HG02588 (cell line): Measurements from ENCODE around the gene BICD2.

ENCODE experiments used
- ATAC-seq: cut with Tn5 transposase; IDR thresholded peaks from one replicate; pipeline ENCODE4 v1.9.1; 2021; ENCODE audit warnings: mild to moderate bottlenecking, moderate library complexity; ENCODE audit not compliant: unreplicated experiment

Gene BICD2

GRCh38 chr9:92716557-92716956, 48.1 kb downstream of the BICD2 start:
- no peak for ATAC-seq

GRCh38 chr9:92715488-92716231, 49.0 kb downstream of the BICD2 start:
- ATAC-seq: no peak

GRCh38 chr9:92714787-92715487, 49.7 kb downstream of the BICD2 start:
- ATAC-seq: no peak

- ATAC-seq: no peak
Observed at GRCh38 chr9:92714016-92714415, 50.6 kb downstream of the BICD2 start.

- ATAC-seq: no peak
Observed at GRCh38 chr9:92713528-92713927, 51.1 kb downstream of the BICD2 start.

GRCh38 chr9:92712767-92713166, 51.9 kb downstream of the BICD2 start:
- no peak for ATAC-seq

- ATAC-seq: no peak
Observed at GRCh38 chr9:92711844-92712243, 52.8 kb downstream of the BICD2 start.

- no peak for ATAC-seq
Observed at GRCh38 chr9:92711146-92711545, 53.5 kb downstream of the BICD2 start.

GRCh38 chr9:92710368-92710767, 54.3 kb downstream of the BICD2 start:
- no peak for ATAC-seq

GRCh38 chr9:92709954-92710353, 54.7 kb downstream of the BICD2 start:
- no peak for ATAC-seq

- ATAC-seq: no peak
Observed at GRCh38 chr9:92709240-92709639, 55.4 kb downstream of the BICD2 start.

- ATAC-seq: no peak
Observed at GRCh38 chr9:92707530-92707929, 57.1 kb downstream of the BICD2 start.

- ATAC-seq: no peak
Observed at GRCh38 chr9:92706218-92706940, 58.3 kb downstream of the BICD2 start.

- no peak for ATAC-seq
Observed at GRCh38 chr9:92704528-92704927, 60.1 kb downstream of the BICD2 start.

GRCh38 chr9:92696619-92697018, 68.0 kb downstream of the BICD2 start:
- no peak for ATAC-seq

GRCh38 chr9:92686954-92687353, 77.7 kb downstream of the BICD2 start:
- no peak for ATAC-seq

- no peak for ATAC-seq
Observed at GRCh38 chr9:92685022-92685421, 79.6 kb downstream of the BICD2 start.

GRCh38 chr9:92682269-92682668, 82.4 kb downstream of the BICD2 start:
- ATAC-seq: no peak

GRCh38 chr9:92680166-92681119, 84.2 kb downstream of the BICD2 start:
- ATAC-seq: no peak

GRCh38 chr9:92679413-92680165, 85.0 kb downstream of the BICD2 start:
- ATAC-seq: no peak
